Right cardiac atrium (tissue), 5 donors: ENCODE results near the gene SLC9A3. TPM values are rescaled to one million over a fixed set of nuclear protein-coding genes. Genes with fewer than 3 reads are reported as not detected.
"Not testable (repeated sequence)": the region's sequence is repeated elsewhere in the genome, so short reads cannot be mapped to it uniquely, and the experiment has no call there.

ENCODE experiments used
- ATAC-seq, 2 donors: fragments of 200-7000 bp; cut with Tn5 transposase; one replicate each; pipeline versions ENCODE4 v1.8.0 to v1.9.1; 2020; ENCODE audit warnings: moderate library complexity in 2 of 2, mild to moderate bottlenecking in 1 of 2
- DNase-seq, 3 donors: peaks; one replicate each; pipeline ENCODE4 v3.0.0-alpha.2; 2020
- H3K27ac ChIP-seq: one replicate; pipeline ENCODE4 v1.5.1; 2013; ENCODE audit warnings: mild to moderate bottlenecking, low read length, control low read depth, moderate library complexity
- H3K27me3 ChIP-seq: one replicate; pipeline ENCODE4 v1.6.1; 2013; ENCODE audit not compliant: control insufficient read depth, insufficient read depth
- H3K4me1 ChIP-seq: one replicate; pipeline ENCODE4 v1.6.1; 2013; ENCODE audit warnings: low read length; ENCODE audit not compliant: control insufficient read depth, insufficient read depth
- H3K4me3 ChIP-seq: one replicate; pipeline ENCODE4 v1.5.1; 2013; ENCODE audit warnings: low read length, control low read depth
- H3K9me3 ChIP-seq: one replicate; pipeline ENCODE4 v1.6.1; 2013; ENCODE audit warnings: low read length; ENCODE audit not compliant: control insufficient read depth
- WGBS: extraction: QIAGEN DNeasy Blood & Tissue Kit; methylation state at CpG from one replicate; pipeline ENCODE4 v1.1.7; 2013; 5-methylcytosine and 5-hydroxymethylcytosine counted together
- intact Hi-C, 4 donors: fragments of 100-400 bp; cut with DNase I; formaldehyde crosslinking; loops; one replicate each; pipeline versions ENCODE4 v1.11.0 to v1.14.0; 2022 to 2023
- polyA plus RNA-seq: library from polyadenylated mRNA; stranded (reverse); fragments of 200-250 nt; gene quantifications from one replicate; pipeline ENCODE4 v1.2.3, GENCODE V29; 2013
- total RNA-seq, 4 donors: library from RNA; stranded (reverse); fragmentation: NEBNext Ultra II Directional; extraction: Animal tissue kit (Norgen Biotek cat#: 25700); gene quantifications; one replicate each; pipeline ENCODE4 v1.2.1, GENCODE V29; 2021
- donor health status: healthy with polysubstance abuse.
- donor health status: DM: no; HTN: yes; CAD: no.
- donor health status: DM: no; HTN: no; CAD: no.
- donor health status: DM: no; HTN: yes; CAD: no; lungs with severe emphysema.
- donor health status: DM: yes; HTN: yes; CAD: no.

SLC9A3 gene
- total and polyA plus RNA-seq, 5 donors, result 0.94 to 1.1 (median 1.0) TPM

GRCh38 chr5:476102-476813, 48.0 kb downstream of the SLC9A3 start:
- H3K27me3 ChIP-seq, result no peaks in the 10 kb centered on the region
- no peak overlapping the region for H3K27ac ChIP-seq
- no peak overlapping the region for H3K4me3 ChIP-seq
- ATAC-seq, result no peak
- DNase-seq, result peak; percentile 17 to 57 (median 49)
- H3K4me1 ChIP-seq, result peaks cover 5% of the 10 kb centered on the region
- intact Hi-C loops, result no loop called here
- 75% methylated on average over 51 of the region's 51 CpGs for WGBS
- no peaks in the 10 kb centered on the region for H3K9me3 ChIP-seq

GRCh38 chr5:475704-476101, 48.5 kb downstream of the SLC9A3 start:
- H3K27ac ChIP-seq, result no peak overlapping the region
- peak; percentile 18 to 55 (median 54) for DNase-seq
- peaks cover 5% of the 10 kb centered on the region for H3K4me1 ChIP-seq
- 61% methylated on average over 8 of the region's 8 CpGs for WGBS
- H3K27me3 ChIP-seq, result no peaks in the 10 kb centered on the region
- no peak for ATAC-seq
- no peaks in the 10 kb centered on the region for H3K9me3 ChIP-seq
- intact Hi-C loops, result no loop called here
- no peak overlapping the region for H3K4me3 ChIP-seq

GRCh38 chr5:474840-475661, 49.2 kb downstream of the SLC9A3 start:
- no peaks in the 10 kb centered on the region for H3K27me3 ChIP-seq
- H3K4me1 ChIP-seq, result peaks cover 5% of the 10 kb centered on the region
- H3K9me3 ChIP-seq, result no peaks in the 10 kb centered on the region
- peak; percentile 24 to 71 (median 55) for DNase-seq
- 16% methylated on average over 50 of the region's 50 CpGs for WGBS
- no peak overlapping the region for H3K27ac ChIP-seq
- no peak overlapping the region for H3K4me3 ChIP-seq
- intact Hi-C loops, result no loop called here
- no peak for ATAC-seq

GRCh38 chr5:474232-474839, 49.9 kb downstream of the SLC9A3 start:
- H3K27me3 ChIP-seq, intact Hi-C loops, H3K27ac ChIP-seq, H3K9me3 ChIP-seq, H3K4me1 ChIP-seq, H3K4me3 ChIP-seq, ATAC-seq: not testable (repeated sequence)
- WGBS, result under 1% methylated on average over 10 of the region's 50 CpGs
- peak in 1 of 3 donors; percentile 4 for DNase-seq

GRCh38 chr5:473551-474192, 50.6 kb downstream of the SLC9A3 start:
- WGBS, result under 1% methylated on average over 44 of the region's 44 CpGs
- no peaks in the 10 kb centered on the region for H3K27me3 ChIP-seq
- H3K27ac ChIP-seq, result no peak overlapping the region
- peaks cover 5% of the 10 kb centered on the region for H3K4me1 ChIP-seq
- DNase-seq, result peak; percentile 28 to 77 (median 75)
- no peaks in the 10 kb centered on the region for H3K9me3 ChIP-seq
- H3K4me3 ChIP-seq, result peak overlapping the region; percentile 73
- intact Hi-C loops, result no loop called here
- ATAC-seq, result peak; percentile 5 to 17

GRCh38 chr5:472656-473550, 51.3 kb downstream of the SLC9A3 start:
- Histone ChIP-seq H3K4me3 (peak overlapping the region; percentile 73), H3K9me3 (no peaks in the 10 kb centered on the region), H3K27me3 (no peaks in the 10 kb centered on the region), H3K27ac (no peak overlapping the region), H3K4me1 (peaks cover 5% of the 10 kb centered on the region)
- intact Hi-C loops, result no loop called here
- ATAC-seq (peak; percentile 82 to 87), DNase-seq (peak; percentile 90 to 97 (median 96))
- WGBS, result under 1% methylated on average over 137 of the region's 137 CpGs

GRCh38 chr5:472076-472655, 52.1 kb downstream of the SLC9A3 start:
- Histone ChIP-seq H3K4me3 (peak overlapping the region; percentile 53), H3K9me3 (no peaks in the 10 kb centered on the region), H3K4me1 (peaks cover 5% of the 10 kb centered on the region), H3K27me3 (no peaks in the 10 kb centered on the region), H3K27ac (no peak overlapping the region)
- peak; percentile 9 to 46 for ATAC-seq
- intact Hi-C loops, result no loop called here
- whole genome bisulfite sequencing, result 17% methylated on average over 30 of the region's 30 CpGs
- DNase-seq, result peak; percentile 43 to 76 (median 74)

GRCh38 chr5:471750-472058, 52.5 kb downstream of the SLC9A3 start:
- intact Hi-C loops, result no loop called here
- ATAC-seq, result no peak
- Histone ChIP-seq H3K9me3 (no peaks in the 10 kb centered on the region), H3K27ac (no peak overlapping the region), H3K27me3 (no peaks in the 10 kb centered on the region), H3K4me3 (no peak overlapping the region), H3K4me1 (peaks cover 5% of the 10 kb centered on the region)
- no peak for DNase-seq
- 81% methylated on average over 6 of the region's 6 CpGs for whole genome bisulfite sequencing

- H3K9me3 ChIP-seq, result no peaks in the 10 kb centered on the region
- peak; percentile 5 to 57 (median 48) for DNase-seq
- H3K4me3 ChIP-seq, result no peak overlapping the region
- H3K27ac ChIP-seq, result peak overlapping the region; percentile 9
- no peaks in the 10 kb centered on the region for H3K27me3 ChIP-seq
- no peak for ATAC-seq
- 93% methylated on average over 31 of the region's 31 CpGs for WGBS
- intact Hi-C loops, result no loop called here
- H3K4me1 ChIP-seq, result peaks cover 5% of the 10 kb centered on the region
These were observed 53.1 kb downstream of the SLC9A3 start for GRCh38 chr5:470961-471749.
